SK-N-SH (cell line): Measurements from ENCODE around the gene SAT1. TPM values are rescaled to one million over a fixed set of nuclear protein-coding genes. Genes with fewer than 3 reads are reported as not detected.

Source experiments
- CTCF ChIA-PET: fragments of 300-600, 350-600 bp; formaldehyde crosslinking; extraction: SDS; loops from one replicate; lab custom pipeline; 2021; lab: Yijun Ruan, JAX
- POLR2A ChIA-PET: fragments of 350-600 bp; sonication (Branson Sonifier 250); formaldehyde crosslinking; extraction: SDS; loops from one replicate; lab custom pipeline; 2020; ENCODE audit warnings: antibody characterized with exemption, inconsistent platforms; lab: Yijun Ruan, JAX
- DNase-seq: peaks from one replicate; pipeline ENCODE4 v3.0.0; 2012
- H2AFZ ChIP-seq: fragments of 200-600 bp; sonication (generic); 2 replicates; pipeline ENCODE4 v1.8.1; 2016; ENCODE audit warnings: antibody characterized with exemption, mild to moderate bottlenecking, low read depth
- H3F3A ChIP-seq: fragments of 200-600 bp; sonication (generic); replicated peaks from 2 replicates; pipeline ENCODE3; 2016; ENCODE audit warnings: antibody characterized with exemption, mild to moderate bottlenecking; ENCODE audit not compliant: insufficient read depth
- H3K27ac ChIP-seq, 2 experiments: fragments of 200-500 bp in 1 of 2; fragments of 200-600 bp in 1 of 2; sonication (Bioruptor generic) in 1 of 2; sonication (generic), shearing (Covaris generic) in 1 of 2; 2 replicates each; pipeline versions ENCODE4 v1.5.1 to v1.6.1; 2014 to 2016; ENCODE audit warnings: low read depth in 2 of 2, inconsistent platforms in 1 of 2, low read length in 1 of 2, mild to moderate bottlenecking in 1 of 2, mixed read lengths in 1 of 2
- H3K27me3 ChIP-seq: fragments of 200-600 bp; sonication (generic), shearing (Covaris generic); 2 replicates; pipeline ENCODE4 v1.6.1; 2016; ENCODE audit warnings: mixed run types; ENCODE audit not compliant: insufficient read depth
- H3K36me3 ChIP-seq, 2 experiments: fragments of 200-500 bp in 1 of 2; fragments of 200-600 bp in 1 of 2; sonication (Bioruptor generic) in 1 of 2; sonication (generic) in 1 of 2; replicated peaks in 1 of 2; 2 replicates each; pipeline versions ENCODE3 to v1.5.1; 2014 to 2016; ENCODE audit warnings: low read length in 1 of 2, mild to moderate bottlenecking in 1 of 2; ENCODE audit not compliant: insufficient read depth in 2 of 2, control insufficient read depth in 1 of 2
- H3K4me1 ChIP-seq, 2 experiments: fragments of 200-500 bp in 1 of 2; fragments of 200-600 bp in 1 of 2; sonication (Bioruptor generic) in 1 of 2; sonication (generic), shearing (Covaris generic) in 1 of 2; 2 replicates each; pipeline versions ENCODE4 v1.5.1 to v1.6.1; 2014 to 2016; ENCODE audit warnings: low read depth in 1 of 2, low read length in 1 of 2, mixed run types in 1 of 2; ENCODE audit not compliant: insufficient read depth in 2 of 2, control insufficient read depth in 1 of 2
- H3K4me2 ChIP-seq: fragments of 200-600 bp; sonication (generic), shearing (Covaris generic); 2 replicates; pipeline ENCODE4 v1.6.1; 2017; ENCODE audit warnings: mixed run types
- H3K4me3 ChIP-seq, 2 experiments: fragments of 200-500 bp in 1 of 2; fragments of 200-600 bp in 1 of 2; sonication (Bioruptor generic) in 1 of 2; sonication (generic), shearing (Covaris generic) in 1 of 2; 2 replicates each; pipeline versions ENCODE4 v1.5.1 to v1.8.1; 2014 to 2016; ENCODE audit warnings: low read depth in 2 of 2, inconsistent platforms in 1 of 2, low read length in 1 of 2, mild to moderate bottlenecking in 1 of 2, mixed read lengths in 1 of 2, moderate library complexity in 1 of 2
- H3K79me2 ChIP-seq: fragments of 200-600 bp; sonication (generic); 2 replicates; pipeline ENCODE4 v1.8.1; 2017; ENCODE audit warnings: mild to moderate bottlenecking; ENCODE audit not compliant: insufficient read depth
- H3K9ac ChIP-seq: fragments of 200-600 bp; sonication (generic); 2 replicates; pipeline ENCODE4 v1.6.1; 2017; ENCODE audit warnings: mixed run types
- H3K9me2 ChIP-seq: fragments of 200-600 bp; sonication (generic); 2 replicates; pipeline ENCODE4 v1.6.1; 2017; ENCODE audit warnings: mixed run types
- H3K9me3 ChIP-seq: fragments of 200-600 bp; sonication (generic); 2 replicates; pipeline ENCODE4 v1.6.1; 2017; ENCODE audit warnings: mixed run types, mild to moderate bottlenecking, moderate library complexity
- H4K20me1 ChIP-seq: fragments of 200-600 bp; sonication (generic); 2 replicates; pipeline ENCODE4 v1.6.1; 2017; ENCODE audit warnings: mild to moderate bottlenecking, mixed run types; ENCODE audit not compliant: insufficient read depth
- CHD2 ChIP-seq: fragments of 150-350 bp; IDR thresholded peaks from 2 replicates; pipeline ENCODE4 v1.6.1; 2018; ENCODE audit warnings: low read length; ENCODE audit not compliant: partially characterized antibody
- CTCF ChIP-seq: fragments of 200-600 bp; sonication (generic); IDR thresholded peaks from 2 replicates; pipeline ENCODE4 v1.6.1; 2017; ENCODE audit warnings: antibody characterized with exemption, mild to moderate bottlenecking, moderate library complexity
- EP300 ChIP-seq, 2 experiments: IDR thresholded peaks; 2 replicates each; pipeline versions ENCODE4 v1.4.0 to v1.6.1; 2012; ENCODE audit warnings: borderline replicate concordance in 1 of 2, low read depth in 1 of 2, low read length in 1 of 2
- JUND ChIP-seq: IDR thresholded peaks from 2 replicates; pipeline ENCODE4 v1.4.0; 2012
- MEF2A ChIP-seq: IDR thresholded peaks from 2 replicates; pipeline ENCODE4 v1.4.0; 2012; ENCODE audit warnings: low read depth, borderline replicate concordance
- MXI1 ChIP-seq: IDR thresholded peaks from 2 replicates; pipeline ENCODE4 v1.6.1; 2012; ENCODE audit warnings: mild to moderate bottlenecking, low read depth, low read length, improper control_type of control experiment
- NFIC ChIP-seq: IDR thresholded peaks from 2 replicates; pipeline ENCODE4 v1.4.0; 2012; ENCODE audit warnings: borderline replicate concordance
- NRF1 ChIP-seq: IDR thresholded peaks from 2 replicates; pipeline ENCODE4 v1.6.1; 2012; ENCODE audit warnings: low read depth, mild to moderate bottlenecking, low read length
- PBX3 ChIP-seq: IDR thresholded peaks from 2 replicates; pipeline ENCODE4; 2012
- POLR2AphosphoS5 ChIP-seq: IDR thresholded peaks from 2 replicates; pipeline ENCODE4 v1.6.1; 2012; ENCODE audit warnings: low read depth, low read length
- RAD21 ChIP-seq: IDR thresholded peaks from 2 replicates; pipeline ENCODE4 v1.6.1; 2012; ENCODE audit warnings: mild to moderate bottlenecking, low read length
- RCOR1 ChIP-seq: fragments of 150-350 bp; IDR thresholded peaks from 2 replicates; pipeline ENCODE4 v1.6.1; 2017; ENCODE audit warnings: antibody characterized with exemption, low read length
- RFX5 ChIP-seq: IDR thresholded peaks from 2 replicates; pipeline ENCODE4 v1.6.1; 2012; ENCODE audit warnings: mild to moderate bottlenecking, improper control_type of control experiment, low read length
- SIN3A ChIP-seq: IDR thresholded peaks from 2 replicates; pipeline ENCODE4 v1.6.1; 2012; ENCODE audit warnings: low read depth, mild to moderate bottlenecking, low read length, moderate library complexity, borderline replicate concordance
- SMC3 ChIP-seq: IDR thresholded peaks from 2 replicates; pipeline ENCODE4 v1.6.1; 2012; ENCODE audit warnings: low read depth, low read length, improper control_type of control experiment
- TCF12 ChIP-seq: IDR thresholded peaks from 2 replicates; pipeline ENCODE4 v1.4.0; 2012
- TEAD4 ChIP-seq: IDR thresholded peaks from 2 replicates; pipeline ENCODE4 v1.4.0; 2012; ENCODE audit warnings: mild to moderate bottlenecking, borderline replicate concordance; ENCODE audit not compliant: insufficient read depth
- USF1 ChIP-seq: IDR thresholded peaks from 2 replicates; pipeline ENCODE4 v1.4.0; 2012; ENCODE audit warnings: low read depth, borderline replicate concordance
- YY1 ChIP-seq: IDR thresholded peaks from 2 replicates; pipeline ENCODE4 v1.4.0; 2012; ENCODE audit warnings: low read depth, mild to moderate bottlenecking
- WGBS: methylation state at CpG from one replicate; pipeline ENCODE4 v1.1.6; 2017; ENCODE audit warnings: low lambda C conversion rate; 5-methylcytosine and 5-hydroxymethylcytosine counted together
- polyA plus RNA-seq, 3 experiments: library from polyadenylated mRNA; depleted of rRNA; stranded (reverse); fragments of >200 nt; gene quantifications; 2 replicates each; pipeline ENCODE4 v1.2.3, GENCODE V29; 2012

Gene SAT1
- polyA plus RNA-seq, 1 of the 3 experiments (the other 2 are of a cell fraction), result 131 TPM

GRCh38 chrX:23754664-23755063 is 28.3 kb upstream of the SAT1 start:
- TF ChIP-seq NRF1 (no peak), YY1 (no peak), NFIC (no peak), RFX5 (no peak), POLR2AphosphoS5 (no peak), RCOR1 (no peak), TEAD4 (no peak), MEF2A (no peak), TCF12 (no peak), JUND (no peak), MXI1 (no peak), PBX3 (no peak), SIN3A (no peak), EP300 (IDR thresholded peaks at IDR 0.05; ENCODE audit: borderline replicate concordance in 1 of 2, low read depth in 1 of 2, low read length in 1 of 2) (no peak)
- H4K20me1 ChIP-seq, result no peaks in the 10 kb centered on the region
- no peak for DNase-seq
- H3K36me3 ChIP-seq, result no peaks in the 10 kb centered on the region
- POLR2A ChIA-PET, result no interaction called here
- H3K9me3 ChIP-seq, result no peaks in the 10 kb centered on the region
- no peak overlapping the region for H3K4me2 ChIP-seq
- 50% methylated on average over 1 of the region's 1 CpG for WGBS
- no peak overlapping the region for H3K9ac ChIP-seq
- no peaks in the 10 kb centered on the region for H3K4me1 ChIP-seq
- no peaks in the 10 kb centered on the region for H3K79me2 ChIP-seq
- H3K4me3 ChIP-seq, result no peak overlapping the region
- no peak overlapping the region for H2AFZ ChIP-seq
- H3F3A ChIP-seq, result peaks cover 6% of the 10 kb centered on the region
- H3K27ac ChIP-seq, result no peak overlapping the region
- CTCF ChIA-PET, result interaction anchor here (1.0 kb wide), 1 partner anchor 147 kb away, joined by 3 read pairs; no protein-coding TSS in a partner anchor
- no peaks in the 10 kb centered on the region for H3K9me2 ChIP-seq
- no peaks in the 10 kb centered on the region for H3K27me3 ChIP-seq

- no peak overlapping the region for H3K4me2 ChIP-seq
- DNase-seq, result peak; percentile 49
- H3K79me2 ChIP-seq, result no peaks in the 10 kb centered on the region
- no peak overlapping the region for H2AFZ ChIP-seq
- no peaks in the 10 kb centered on the region for H3K36me3 ChIP-seq
- no peaks in the 10 kb centered on the region for H3K4me1 ChIP-seq
- no peak overlapping the region for H3K27ac ChIP-seq
- H3K27me3 ChIP-seq, result no peaks in the 10 kb centered on the region
- POLR2A ChIA-PET, result no interaction called here
- CTCF ChIA-PET, result no interaction called here
- peak overlapping the region in 1 of 2 experiments; percentile 38; a peak in 1 of 4 replicates for H3K4me3 ChIP-seq
- TF ChIP-seq CHD2 (no peak), CTCF (peak; percentile 69), RAD21 (peak; percentile 41), SMC3 (peak; percentile 31; the same call in 1 of the 2 replicates), USF1 (no peak)
- TF ChIP-seq, all 33 proteins: peak for 3
- Histone ChIP-seq H3K9me2 (no peaks in the 10 kb centered on the region), H3K9ac (no peak overlapping the region), H3F3A (peaks cover 6% of the 10 kb centered on the region), H4K20me1 (no peaks in the 10 kb centered on the region), H3K9me3 (no peaks in the 10 kb centered on the region)
- WGBS, result 1% methylated on average over 4 of the region's 4 CpGs
Measured at GRCh38 chrX:23756165-23756564, 26.8 kb upstream of the SAT1 start.
